Fibroblast of mammary gland (primary cell): ENCODE data around the gene ZNF638.

ENCODE experiments used
- DNase-seq: peaks from one replicate; pipeline ENCODE4 v3.0.0-alpha.2; 2010; ENCODE audit warnings: low read depth
- H3K4me3 ChIP-seq: 2 replicates; pipeline ENCODE4 v1.5.1; 2011; ENCODE audit warnings: low read depth, mild to moderate bottlenecking, low read length, moderate library complexity; ENCODE audit not compliant: control insufficient read depth
- CTCF ChIP-seq: conservative IDR thresholded peaks from 2 replicates; pipeline ENCODE4 v1.5.1; 2011; ENCODE audit warnings: low read depth, low read length, inconsistent platforms; ENCODE audit not compliant: control insufficient read depth, insufficient read depth

The ZNF638 gene

DNA sequence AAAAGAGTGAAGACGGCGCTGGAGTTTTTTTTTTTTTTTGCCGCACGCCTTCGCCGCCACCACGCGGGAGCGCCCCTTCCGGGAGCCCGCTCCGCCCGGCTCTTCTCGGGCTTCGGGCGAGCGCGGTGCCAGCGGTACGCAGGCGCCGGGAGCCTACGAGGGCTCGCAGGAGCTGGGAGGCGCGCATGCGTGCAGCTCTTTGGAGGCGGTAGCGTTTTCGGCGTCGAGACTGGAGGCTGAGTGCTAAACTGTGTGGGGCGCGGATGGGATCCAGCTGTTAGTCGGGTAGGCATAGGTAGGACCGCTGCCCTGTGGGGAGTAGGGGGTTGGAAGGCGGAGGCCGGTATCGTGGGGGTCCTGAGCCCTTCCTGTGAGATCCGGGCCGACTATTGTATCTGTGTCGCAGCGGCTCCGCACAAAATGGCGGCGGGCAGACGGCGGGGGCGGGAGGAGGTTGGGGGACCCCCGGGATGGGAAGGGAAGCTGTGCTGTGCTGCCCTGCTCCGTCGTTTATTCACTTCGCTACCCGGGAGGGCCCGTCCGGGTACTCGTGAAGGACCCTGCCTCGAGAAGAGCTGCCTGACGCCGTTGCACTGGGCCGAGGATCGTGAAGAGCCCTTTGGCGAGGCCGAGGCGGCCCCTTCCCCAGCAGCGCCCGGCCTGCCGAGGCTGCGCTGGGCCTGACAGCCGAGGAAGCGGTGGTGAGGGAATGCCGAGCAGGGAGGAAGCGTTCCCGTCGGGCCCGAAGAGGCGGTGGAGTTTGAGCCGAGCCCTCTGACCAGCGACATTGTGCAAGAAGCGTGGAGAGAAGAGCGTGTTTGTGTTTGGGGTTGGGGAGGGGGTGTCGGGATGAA, at the start of gene ZNF638:
ZNF638 (plus strand) TSS at position 202 of the 854 bp plus-strand sequence. CDS start 17,173 bp downstream, outside the sequence.
- peak; percentile 87 for DNase-seq
- peak within 1 kb of the TSS; percentile 92 for H3K4me3 ChIP-seq
- peak; percentile 35 for TF ChIP-seq CTCF

DNA sequence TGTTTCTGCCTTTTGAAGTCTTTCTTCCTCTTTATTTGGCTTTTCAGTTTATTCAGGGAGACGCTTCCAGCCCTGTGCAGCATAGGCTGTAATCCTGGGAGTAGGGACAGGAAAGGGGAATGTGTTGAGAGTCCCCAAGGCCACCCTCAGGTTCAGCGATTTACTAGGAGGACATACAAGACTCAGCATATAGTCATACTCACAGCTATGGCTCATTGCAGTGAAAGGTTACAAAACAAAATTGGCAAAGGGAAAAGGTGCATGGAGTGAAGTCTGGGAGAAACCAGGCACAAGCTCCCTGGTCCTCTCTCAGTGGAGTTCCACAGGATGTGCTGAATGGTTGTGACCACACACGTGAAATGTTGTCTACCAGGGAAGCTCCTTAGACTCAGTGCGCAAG, 49.6 kb upstream of the ZNF638 start:
- no peak for TF ChIP-seq CTCF
- H3K4me3 ChIP-seq = no peak overlapping the region
- peak; percentile 4 for DNase-seq

- TF ChIP-seq CTCF = peak; percentile 17
Observed at GRCh38 chr2:71282493-71282892, 49.1 kb upstream of the ZNF638 start.

GRCh38 chr2:71283131-71283530, 48.5 kb upstream of the ZNF638 start:
- H3K4me3 ChIP-seq = no peak overlapping the region
- no peak for TF ChIP-seq CTCF
- DNase-seq = no peak

More at GRCh38 chr2:71282493-71282892, 49.1 kb upstream of the ZNF638 start:
- no peak overlapping the region for H3K4me3 ChIP-seq
- DNase-seq = peak; percentile 11

- no peak for DNase-seq
- H3K4me3 ChIP-seq = no peak overlapping the region
- no peak for TF ChIP-seq CTCF
Observed at GRCh38 chr2:71285706-71286105, 45.9 kb upstream of the ZNF638 start.

GRCh38 chr2:71291398-71291797, 40.2 kb upstream of the ZNF638 start:
- peak; percentile 15 for DNase-seq
- TF ChIP-seq CTCF = no peak

More at GRCh38 chr2:71291398-71291797, 40.2 kb upstream of the ZNF638 start:
- no peak overlapping the region for H3K4me3 ChIP-seq
